NCI-H2171 treated with DMSO at 0.1 percent for 48 hours (cell line): Measurements from ENCODE around the gene CDH13.

Experiments used
- DNase-seq: peaks from one replicate; lab custom pipeline; 2025; lab: John Stamatoyannopoulos, UW

The CDH13 gene

DNA sequence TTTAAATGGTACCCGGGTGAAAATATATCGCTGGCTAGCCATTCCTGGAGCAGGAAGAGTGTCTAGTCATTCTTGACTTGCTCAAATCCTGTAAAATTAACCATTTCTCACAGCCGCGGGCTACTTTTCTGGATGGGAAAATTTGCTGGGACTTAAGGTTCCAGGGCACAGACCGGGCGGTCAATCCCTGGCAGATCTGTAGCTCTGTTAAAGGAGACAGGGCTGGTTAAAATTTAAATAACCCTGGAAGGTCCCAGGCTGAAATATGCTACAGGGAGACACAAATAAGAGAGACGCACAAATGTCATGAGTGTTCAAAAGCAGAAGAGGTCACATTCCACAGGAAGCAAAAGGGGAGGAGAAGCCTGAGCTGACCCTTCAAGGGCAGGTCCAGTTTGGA is 951.4 kb downstream of the CDH13 start:
- no peak for DNase-seq

DNA sequence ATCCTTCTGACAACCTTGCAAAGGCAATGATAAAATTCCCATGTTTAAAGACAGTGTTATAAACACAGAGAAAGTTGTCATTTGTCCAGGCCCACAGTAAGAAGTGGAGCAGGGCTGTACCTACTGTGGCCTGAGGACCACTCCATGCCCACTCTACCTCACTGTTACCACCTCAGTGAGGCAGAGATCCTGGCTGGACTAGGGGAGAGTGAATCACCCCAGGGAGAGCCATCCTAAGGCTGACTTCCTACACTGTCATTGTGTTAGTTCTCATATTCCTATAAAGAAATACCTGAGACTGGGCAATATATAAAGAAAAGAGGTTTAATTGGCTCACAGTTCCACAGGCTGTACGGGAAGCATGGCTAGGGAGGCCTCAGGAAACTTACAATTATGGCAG is 952.3 kb downstream of the CDH13 start:
- no peak for DNase-seq

DNA sequence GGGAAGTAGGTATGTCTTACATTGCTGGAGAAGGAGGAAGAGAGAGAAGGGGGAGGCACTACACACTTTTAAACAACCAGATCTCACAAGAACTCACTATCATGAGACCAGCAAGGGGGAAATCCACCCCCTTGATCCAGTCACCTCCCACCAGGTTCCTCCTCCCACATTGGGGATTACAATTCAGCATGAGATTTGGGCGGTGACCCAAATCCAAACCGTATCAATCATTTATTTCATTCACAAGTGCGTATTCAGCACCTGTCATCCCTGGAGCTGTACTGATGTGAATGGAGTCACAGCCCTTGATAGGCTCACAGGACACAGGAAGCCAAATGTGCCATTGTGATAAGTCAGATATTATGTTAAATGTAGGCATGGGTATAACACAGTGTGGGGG is 952.7 kb downstream of the CDH13 start:
- no peak for DNase-seq

DNA sequence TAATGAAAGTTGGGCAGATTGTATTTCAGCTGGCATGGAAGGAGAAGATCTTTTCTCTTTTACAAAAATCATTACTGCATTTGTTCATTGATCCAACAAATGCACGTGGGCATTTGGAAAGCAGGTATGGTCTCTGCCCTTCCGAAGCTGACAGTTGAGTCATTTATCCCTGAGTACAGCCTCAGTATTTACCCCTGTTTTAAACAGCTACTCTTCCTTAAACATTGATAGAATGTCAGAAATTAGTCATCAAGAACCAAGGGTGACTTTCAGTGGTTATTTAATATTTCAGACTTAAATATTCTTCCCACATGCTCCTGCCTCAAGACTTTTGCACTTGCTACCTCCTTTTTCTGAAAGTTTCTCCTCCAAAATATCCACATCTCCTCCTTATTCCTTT is 954.3 kb downstream of the CDH13 start:
- DNase-seq = no peak

DNA sequence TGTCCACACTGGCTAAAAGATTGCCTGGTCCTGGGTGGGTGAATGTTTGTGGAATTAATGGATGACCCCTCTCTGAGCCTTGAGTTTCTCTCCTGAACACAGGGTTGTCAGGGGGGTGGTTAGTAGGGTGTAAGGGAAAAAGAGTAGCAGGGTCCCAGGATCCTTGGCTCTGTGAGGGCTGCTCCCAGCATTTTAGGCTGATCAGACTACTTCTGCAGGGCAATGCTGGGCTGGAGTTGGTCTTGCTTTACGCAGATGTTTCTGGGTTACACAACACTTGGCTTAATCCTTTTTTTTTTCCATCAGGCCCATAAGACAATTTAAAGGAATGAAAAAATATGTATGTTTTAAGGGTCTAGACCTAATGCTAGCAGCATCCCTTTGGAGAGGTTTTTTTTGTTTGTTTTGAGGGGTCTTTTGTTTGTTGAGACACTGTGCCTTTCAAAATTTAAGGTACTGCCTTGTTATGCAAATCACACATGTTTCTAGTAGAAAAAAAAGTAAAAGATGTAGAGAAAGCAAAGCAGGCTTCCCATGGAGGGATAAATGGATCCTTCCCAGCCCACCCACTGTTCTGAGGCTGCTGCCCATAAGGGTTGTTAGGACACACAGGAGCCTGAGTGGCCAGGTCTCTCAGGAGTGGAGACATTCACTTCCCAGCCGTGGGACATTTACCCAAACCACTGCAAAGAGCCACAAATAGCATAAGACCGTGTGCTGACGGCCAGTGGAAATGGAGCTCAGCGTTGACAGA is 955.4 kb downstream of the CDH13 start:
- no peak for DNase-seq

DNA sequence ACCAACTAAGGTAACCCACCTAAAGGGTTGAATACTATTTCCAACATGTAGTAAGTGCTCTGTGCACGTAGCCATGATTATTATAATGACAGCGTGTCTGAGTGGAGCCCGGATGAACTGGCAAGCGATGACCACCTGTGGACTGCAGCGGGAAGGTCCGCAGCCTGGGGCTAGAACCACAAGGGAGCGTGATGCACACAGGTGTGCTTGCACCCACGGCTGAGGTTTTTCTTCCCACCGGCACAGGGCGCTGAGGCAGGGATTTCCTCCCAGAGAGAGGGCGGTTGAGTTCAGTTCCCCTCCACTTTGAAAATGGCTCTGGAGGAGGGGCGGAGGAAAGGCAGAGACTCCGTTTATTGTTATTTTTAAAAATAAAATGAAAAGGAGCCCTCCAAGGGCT is 959.3 kb downstream of the CDH13 start:
- no peak for DNase-seq

DNA sequence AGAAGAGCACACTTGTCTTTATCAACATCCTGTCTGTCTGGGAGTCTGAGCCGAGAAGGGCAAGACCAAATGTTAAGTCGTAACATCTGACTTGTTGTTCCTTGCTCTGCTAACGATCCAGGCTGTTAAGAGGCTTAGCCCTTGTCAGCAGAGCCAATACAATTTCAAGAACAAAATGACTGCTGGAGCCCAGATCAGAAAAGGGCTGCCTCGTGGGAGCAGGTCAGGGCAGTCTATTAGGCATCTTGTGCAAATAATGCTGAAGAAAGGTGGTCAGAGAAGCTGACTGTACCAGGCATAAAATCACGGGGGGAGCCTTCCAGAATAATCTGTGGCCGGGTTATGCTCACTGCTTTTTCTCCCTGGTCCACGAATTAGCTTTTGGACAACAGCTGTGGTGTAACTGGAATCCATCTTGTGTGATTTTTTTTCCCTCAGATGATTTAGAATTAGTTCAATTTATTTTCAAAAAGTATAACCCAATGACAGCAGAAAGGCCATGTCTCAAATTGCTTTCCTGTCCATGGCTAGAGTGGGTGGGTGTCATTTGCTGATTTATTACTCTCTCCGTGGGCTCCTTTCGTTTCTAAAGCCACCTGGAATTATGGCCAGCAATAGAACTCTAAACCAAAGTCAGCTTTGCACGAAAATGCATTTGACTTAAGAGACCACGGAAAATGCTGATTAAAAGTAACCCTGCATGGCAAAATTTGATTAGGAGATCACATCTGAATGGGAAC is 959.9 kb downstream of the CDH13 start:
- DNase-seq = no peak

DNA sequence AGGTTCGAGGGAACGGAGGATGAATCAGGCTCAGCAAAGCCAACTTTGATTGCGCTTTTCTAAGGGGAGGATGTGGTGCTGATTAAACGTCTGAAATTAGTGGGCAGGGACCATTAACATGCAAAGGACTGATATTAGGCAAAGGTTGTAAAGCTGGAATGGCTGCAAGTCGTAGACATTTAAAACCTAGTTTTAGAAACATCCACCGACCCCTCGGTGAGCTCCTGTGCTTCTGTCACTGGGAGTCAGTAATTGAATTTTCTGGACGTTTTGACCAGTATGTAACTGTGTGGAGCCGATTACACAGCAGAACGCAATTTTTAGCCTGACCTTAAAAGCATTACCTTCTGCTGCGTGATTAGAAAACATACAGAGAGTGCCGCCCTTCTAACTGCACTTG is 960.4 kb downstream of the CDH13 start:
- DNase-seq = no peak

DNA sequence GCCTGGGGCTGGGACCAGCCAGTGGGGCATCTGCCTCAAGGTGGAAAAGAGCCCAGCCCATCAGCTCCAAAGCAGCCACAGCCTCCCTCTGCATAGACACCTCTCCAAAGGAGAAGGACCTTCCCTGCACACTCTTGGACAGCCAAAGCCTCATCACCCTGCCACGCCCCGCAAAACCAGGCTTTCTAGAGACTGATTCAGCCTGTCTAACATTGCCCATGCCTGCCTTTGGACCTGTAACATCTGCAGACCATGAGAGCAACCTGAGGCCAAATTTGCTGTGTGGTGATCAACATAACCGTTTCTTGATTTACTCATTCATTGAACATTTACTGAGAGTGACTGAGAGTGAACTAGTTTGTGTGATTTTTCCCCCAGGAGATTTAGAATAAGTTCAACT is 961.3 kb downstream of the CDH13 start:
- DNase-seq = no peak

DNA sequence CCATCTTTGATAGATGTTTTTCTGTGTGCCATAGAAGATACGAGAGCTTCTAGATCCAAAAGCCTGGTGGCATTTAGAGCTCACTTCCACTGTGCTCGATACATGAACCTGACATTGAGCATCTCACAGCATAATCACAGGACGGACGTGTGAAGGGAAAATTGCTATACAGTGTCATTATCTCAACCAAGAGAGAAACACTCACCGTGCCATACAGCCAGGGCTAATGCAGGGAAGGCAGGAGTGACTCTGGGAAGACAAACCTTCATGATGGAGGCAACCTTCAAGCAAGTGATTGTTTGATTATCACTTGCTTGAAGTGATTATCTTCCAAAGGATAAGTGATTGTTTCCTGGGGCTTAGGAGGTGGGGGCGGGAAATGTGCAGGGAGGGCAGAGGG is 962.8 kb downstream of the CDH13 start:
- DNase-seq = no peak

DNA sequence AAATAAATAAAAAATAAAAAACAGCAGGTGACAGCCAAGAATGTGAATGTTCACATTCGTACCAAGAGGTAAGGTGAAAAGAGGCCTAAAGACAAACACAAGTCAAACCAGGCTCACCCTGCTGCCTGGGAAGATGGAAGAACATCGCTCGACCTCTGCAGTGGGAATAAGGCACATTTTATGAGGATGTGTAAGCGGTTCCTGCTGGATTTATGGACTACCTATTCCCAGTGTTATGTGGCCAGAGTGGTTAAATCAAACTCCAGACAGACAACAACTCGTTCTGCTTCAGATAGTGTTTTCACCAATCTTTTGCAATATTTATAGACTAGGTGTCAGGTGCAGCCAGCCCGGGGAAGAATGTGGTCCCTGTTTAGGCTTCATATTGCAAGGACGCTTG is 966.0 kb downstream of the CDH13 start:
- DNase-seq = no peak

DNA sequence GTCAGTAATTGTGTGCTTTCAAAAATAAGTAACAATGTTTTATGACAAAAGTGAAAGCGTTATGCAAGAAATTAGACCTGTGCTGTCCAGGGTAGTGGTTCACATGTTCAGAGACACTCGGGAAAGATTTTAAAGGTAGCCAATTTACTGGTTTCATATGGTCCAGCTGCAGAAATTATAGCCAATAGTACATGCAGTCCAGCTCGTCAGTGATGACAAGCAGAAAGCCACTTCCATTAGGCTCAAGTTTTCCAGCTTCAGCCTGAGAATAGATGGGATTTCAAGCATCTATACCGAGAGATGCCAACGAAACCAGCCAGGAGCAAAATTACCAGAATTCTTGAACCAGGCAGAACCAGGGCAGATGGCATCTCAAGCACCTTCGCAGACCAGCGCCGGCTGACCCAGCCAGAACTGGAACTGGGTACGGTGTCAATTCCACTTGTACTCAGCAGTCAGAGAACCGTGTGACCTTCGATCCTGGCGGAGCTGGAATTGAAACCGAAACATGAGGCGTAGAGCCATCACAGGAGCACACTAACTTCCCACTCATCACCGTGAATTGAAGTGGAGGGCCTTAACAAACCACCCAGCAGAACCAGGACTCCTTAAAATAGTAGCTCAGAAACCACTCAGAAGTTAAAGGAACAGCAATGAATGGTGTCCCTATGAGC is 973.2 kb downstream of the CDH13 start:
- no peak for DNase-seq

DNA sequence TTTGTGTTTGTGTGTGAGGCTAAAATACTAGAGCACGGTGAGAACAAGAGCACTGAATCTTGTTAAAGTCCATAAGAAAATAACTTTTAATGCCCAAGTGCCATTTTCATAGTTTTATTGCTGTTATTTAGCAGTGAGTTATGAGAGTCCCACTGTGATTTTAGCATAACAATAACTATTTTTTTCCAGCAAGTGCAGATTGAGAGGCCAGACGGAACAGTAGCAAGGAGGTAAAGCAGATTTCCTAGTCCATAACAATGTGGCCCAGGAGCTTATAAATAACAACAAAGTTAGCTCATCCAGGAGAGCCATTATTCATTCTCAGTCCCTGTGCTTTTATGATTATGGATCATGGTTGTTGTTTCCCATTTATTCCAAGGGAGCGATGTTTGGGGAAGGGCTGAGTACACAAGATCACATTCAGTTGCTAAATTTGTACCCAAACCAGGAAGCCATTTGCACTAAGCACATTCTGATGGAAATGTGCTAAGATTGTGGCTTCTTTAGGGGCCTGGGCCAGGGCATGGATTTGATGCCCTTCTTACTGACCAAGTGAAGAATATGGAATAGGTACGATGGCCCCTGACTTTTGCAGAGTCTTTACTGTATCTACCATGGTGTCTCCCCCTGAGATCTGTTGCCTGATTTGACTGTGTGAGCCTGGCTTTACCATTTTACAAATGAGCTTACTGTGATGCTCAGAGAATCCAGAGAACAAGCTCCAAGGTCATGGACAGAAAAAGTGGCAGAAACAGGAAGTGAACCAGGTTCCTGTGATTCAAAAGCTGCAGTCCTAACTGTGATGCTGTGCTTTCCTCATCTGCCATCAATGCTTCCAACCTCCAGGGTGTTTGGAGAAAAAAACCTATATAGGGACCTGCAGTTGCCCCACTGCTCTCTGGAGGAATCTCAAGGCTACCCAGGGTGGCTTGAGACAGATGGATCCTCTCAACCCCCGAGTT is 976.3 kb downstream of the CDH13 start:
- DNase-seq = no peak

DNA sequence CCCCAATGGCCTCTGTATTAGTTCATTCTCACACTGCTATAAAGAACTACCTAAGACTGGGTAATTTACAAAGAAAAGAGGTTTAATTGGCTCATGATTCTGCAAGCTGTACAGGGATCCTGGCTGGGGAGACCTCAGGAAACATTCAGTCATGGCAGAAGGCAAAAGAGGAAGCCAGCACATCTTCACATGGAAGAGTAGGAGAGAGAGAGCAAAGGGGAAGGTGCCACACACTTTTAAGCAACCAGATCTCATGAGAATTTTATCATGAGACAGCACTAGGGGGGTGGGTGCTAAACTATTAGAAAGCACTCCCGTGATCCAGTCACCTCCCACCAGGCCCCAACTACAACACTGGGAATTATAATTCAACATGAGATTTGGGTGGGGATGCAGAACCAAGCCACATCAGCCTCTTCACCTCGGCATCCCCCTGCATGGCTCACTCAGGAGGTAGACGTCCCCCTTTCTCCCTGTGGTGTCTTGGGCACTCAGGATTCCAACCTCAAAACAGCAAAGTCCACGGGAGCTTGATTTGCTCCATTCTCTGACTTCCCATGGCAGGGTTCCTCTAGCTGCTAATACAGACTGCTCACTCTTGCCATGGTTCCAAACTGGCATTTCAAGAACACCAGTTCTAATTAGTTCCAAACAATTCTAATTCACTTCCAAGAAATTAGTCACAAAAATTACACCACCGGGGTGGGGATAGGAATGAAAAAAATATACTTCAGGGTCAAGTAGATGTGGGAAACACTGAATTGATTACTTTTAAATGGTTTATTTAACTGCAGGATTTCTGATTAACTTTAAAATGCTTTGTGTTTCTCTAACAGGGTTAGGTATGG is 977.2 kb downstream of the CDH13 start:
- no peak for DNase-seq

DNA sequence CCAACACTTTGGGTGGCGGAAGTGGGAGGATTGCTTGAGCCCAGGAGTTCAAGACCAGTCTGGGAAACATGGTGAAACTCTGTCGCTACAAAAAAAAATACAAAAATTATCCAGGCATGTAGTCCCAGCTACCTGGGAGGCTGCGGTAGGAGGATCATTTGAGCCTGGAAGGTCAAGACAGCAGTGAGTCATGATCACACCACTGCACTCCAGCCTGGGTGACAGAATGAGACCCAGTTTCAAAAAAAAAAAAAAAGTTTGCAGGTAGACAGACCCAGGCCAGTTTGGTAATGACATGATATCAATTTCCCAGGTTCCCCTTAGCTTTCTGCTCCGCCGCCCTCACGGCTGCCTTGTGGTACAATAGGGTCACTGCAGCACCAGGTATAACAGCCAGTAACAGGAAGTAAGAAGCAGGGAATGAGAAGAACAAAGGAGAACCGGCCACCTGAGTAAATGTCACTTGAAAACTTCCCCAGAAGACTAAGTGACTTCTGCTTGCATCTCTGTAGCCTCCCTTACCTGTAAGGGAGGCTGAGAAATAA is 979.8 kb downstream of the CDH13 start:
- DNase-seq = no peak

DNA sequence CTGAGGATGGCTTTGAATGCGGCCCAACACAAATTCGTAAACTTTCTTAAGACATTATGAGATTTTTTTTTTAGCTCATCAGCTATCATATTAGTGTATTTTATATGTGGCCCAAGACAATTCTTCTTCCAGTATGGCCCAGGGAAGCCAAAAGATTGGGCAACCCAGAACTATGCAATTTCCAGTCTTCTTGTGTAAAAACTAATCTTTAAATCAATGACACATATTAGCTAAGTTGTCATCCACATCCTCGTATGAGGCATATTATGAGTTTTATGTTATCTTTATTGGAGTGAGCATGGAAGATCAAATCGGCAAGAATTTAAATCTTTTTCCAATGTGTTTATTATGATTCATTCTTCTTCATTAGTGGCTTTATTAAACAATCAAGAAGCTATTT is 982.4 kb downstream of the CDH13 start:
- no peak for DNase-seq

DNA sequence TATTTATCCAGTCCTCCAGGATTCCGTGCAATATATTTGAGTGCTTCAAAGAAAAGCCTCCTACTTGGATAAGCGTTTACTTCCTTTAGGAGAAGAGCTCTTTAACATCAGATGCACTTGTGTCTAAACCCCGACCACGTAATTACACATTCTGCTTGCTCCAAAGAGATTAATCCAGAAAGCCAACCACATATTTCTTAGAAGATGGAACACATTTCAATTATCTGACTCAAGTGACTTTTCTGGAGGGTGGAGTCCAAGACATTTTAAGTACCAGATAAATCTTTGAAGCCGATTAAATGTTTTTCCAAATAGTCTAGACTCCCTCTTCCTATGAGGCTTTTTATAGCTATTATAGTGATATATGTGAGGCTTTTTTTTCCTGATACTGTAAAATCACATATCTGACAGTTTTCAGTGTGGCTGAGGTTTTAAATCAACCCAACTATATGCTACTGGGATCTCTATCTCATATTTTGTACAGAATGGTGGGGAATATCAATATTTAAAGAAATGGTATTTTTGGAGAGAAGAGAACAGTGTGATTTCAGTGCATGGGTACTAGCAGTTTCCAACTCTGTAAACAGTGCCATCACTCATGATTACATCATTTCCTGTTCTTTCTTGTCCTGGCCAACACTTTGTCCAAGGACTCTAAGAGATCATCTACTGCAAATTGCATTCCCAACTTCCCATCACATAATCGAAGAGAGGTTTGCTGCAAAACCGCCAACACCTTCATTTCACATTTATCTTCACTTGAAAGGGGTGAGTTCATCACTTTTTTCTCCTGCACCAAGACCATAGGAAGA is 988.6 kb downstream of the CDH13 start:
- no peak for DNase-seq

DNA sequence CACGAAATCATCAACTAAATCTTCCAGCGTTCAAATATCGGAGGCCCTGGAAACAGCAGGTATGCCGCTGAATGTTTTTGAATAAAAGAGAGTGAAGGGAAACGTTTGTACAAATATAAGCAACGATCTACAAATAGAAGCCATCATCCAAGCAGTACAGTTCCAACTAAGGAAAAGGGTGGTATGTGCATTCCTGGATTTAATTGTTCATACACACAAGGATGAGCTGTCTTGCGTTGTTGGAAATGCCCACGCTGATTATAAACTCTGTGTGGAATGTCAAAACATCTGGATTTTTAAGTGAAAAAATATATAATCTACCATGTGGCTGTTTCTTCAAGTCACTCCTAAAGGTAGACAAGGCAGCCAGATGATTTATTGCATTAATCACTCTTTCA is 989.2 kb downstream of the CDH13 start:
- no peak for DNase-seq

DNA sequence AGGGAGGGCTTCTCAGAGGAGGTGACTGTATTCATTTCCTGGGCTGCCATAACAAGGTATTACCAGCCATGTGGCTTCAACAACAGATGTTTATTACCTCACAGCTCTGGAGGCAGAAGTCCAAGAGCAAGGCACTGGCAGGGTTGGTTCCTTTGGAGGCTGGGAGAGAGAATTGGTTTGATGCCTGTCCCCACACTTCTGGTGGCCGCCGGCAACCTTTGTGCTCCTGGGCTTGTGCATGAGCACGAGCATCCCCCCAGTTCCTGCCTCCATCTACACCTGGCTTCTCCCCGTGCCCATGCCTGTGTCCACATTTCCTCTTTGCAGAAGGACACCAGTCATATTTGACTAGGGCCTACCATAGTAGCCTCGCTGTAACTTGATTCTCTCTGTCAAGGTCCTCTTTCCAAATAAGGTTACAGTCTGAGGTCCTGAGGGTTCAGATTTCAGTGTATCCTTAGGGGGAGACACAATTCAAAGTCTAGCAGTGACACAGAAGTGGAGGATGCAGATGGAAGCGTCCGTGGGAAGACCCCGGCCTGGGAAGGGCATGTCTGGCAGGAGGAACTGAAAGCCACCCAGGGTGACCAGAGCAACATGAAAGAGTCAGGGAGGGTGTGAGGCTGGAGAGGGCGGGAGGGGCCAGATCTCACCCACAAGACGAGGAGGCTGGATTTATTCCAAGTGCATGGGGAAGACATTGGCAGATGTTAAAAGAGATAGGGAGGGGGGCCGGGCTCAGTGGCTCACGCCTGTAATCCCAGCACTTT is 992.8 kb downstream of the CDH13 start:
- no peak for DNase-seq
